WTC11 (cell line): Measurements from ENCODE around the gene ADIG. TPM values are rescaled to one million over a fixed set of nuclear protein-coding genes. Genes with fewer than 3 reads are reported as not detected.

Experiments used
- ATAC-seq: fragments of 200-7000 bp; cut with Tn5 transposase; 2 replicates; pipeline ENCODE4 v1.10.0; 2021; ENCODE audit warnings: mild to moderate bottlenecking, moderate library complexity
- CTCF ChIA-PET: fragments of 300-600 bp; sonication (Branson Sonifier 250); formaldehyde crosslinking; loops from one replicate; lab custom pipeline; 2021; ENCODE audit warnings: antibody characterized with exemption; lab: Charles Lee
- POLR2A ChIA-PET: fragments of 350-600 bp; sonication (Branson Sonifier 250); formaldehyde crosslinking; loops from one replicate; lab custom pipeline; 2021; ENCODE audit warnings: antibody characterized with exemption; lab: Charles Lee
- DNase-seq: peaks from one replicate; pipeline ENCODE4 v3.0.0; 2021; ENCODE audit warnings: low spot score
- H3K27ac Mint-ChIP-seq: 2 replicates; pipeline ENCODE4 v1.8.0; 2021; ENCODE audit warnings: mixed read lengths
- H3K27me3 Mint-ChIP-seq: 2 replicates; pipeline ENCODE4 v1.8.0; 2021; ENCODE audit warnings: low read depth, mild to moderate bottlenecking, moderate library complexity, mixed read lengths
- H3K36me3 Mint-ChIP-seq: 2 replicates; pipeline ENCODE4 v1.8.0; 2021; ENCODE audit warnings: mixed read lengths
- H3K4me1 Mint-ChIP-seq: 2 replicates; pipeline ENCODE4 v1.8.0; 2022; ENCODE audit warnings: mixed read lengths
- H3K4me3 Mint-ChIP-seq: 2 replicates; pipeline ENCODE4 v1.8.0; 2021; ENCODE audit warnings: mild to moderate bottlenecking, moderate library complexity, mixed read lengths
- H3K9me3 Mint-ChIP-seq: 2 replicates; pipeline ENCODE4 v1.8.0; 2021; ENCODE audit warnings: mixed read lengths
- CREM ChIP-seq: sonication (generic); formaldehyde crosslinking; IDR thresholded peaks from 2 replicates; pipeline ENCODE4 v1.8.1; 2022; ENCODE audit warnings: mild to moderate bottlenecking, missing genetic modification reagents, moderate library complexity
- ETV6 ChIP-seq: sonication (generic); formaldehyde crosslinking; IDR thresholded peaks from 2 replicates; pipeline ENCODE4 v1.8.1; 2022; ENCODE audit warnings: mild to moderate bottlenecking, missing genetic modification reagents
- FOXJ3 ChIP-seq: sonication (generic); formaldehyde crosslinking; IDR thresholded peaks from 2 replicates; pipeline ENCODE4 v1.9.0; 2021; ENCODE audit warnings: missing genetic modification reagents, mild to moderate bottlenecking, borderline replicate concordance
- GABPB1 ChIP-seq: sonication (generic); formaldehyde crosslinking; IDR thresholded peaks from 2 replicates; pipeline ENCODE4 v1.8.1; 2023; ENCODE audit warnings: mild to moderate bottlenecking, missing genetic modification reagents
- HMGA2 ChIP-seq: fragments of 250-450 bp; sonication (Bioruptor Pico); IDR thresholded peaks from 2 replicates; pipeline ENCODE4 v1.4.0; 2021; ENCODE audit warnings: mild to moderate bottlenecking, moderate library complexity
- MYBL2 ChIP-seq: sonication (generic); formaldehyde crosslinking; IDR thresholded peaks from 2 replicates; pipeline ENCODE4 v1.8.1; 2023; ENCODE audit warnings: mild to moderate bottlenecking, moderate library complexity, missing genetic modification reagents
- NFYB ChIP-seq: sonication (generic); formaldehyde crosslinking; conservative IDR thresholded peaks from 2 replicates; pipeline ENCODE4 v1.8.0; 2022; ENCODE audit warnings: low read depth, missing genetic modification reagents
- NR1H2 ChIP-seq: sonication (generic); formaldehyde crosslinking; IDR thresholded peaks from 2 replicates; pipeline ENCODE4 v1.9.0; 2021; ENCODE audit warnings: mild to moderate bottlenecking, moderate library complexity, missing genetic modification reagents
- NR3C1 ChIP-seq: sonication (generic); formaldehyde crosslinking; conservative IDR thresholded peaks from 2 replicates; pipeline ENCODE4 v1.8.1; 2023; ENCODE audit warnings: low read depth, mild to moderate bottlenecking, missing genetic modification reagents
- OVOL2 ChIP-seq: fragments of 250-450 bp; sonication (Bioruptor Pico); IDR thresholded peaks from 2 replicates; pipeline ENCODE4 v1.9.0; 2021; ENCODE audit warnings: mild to moderate bottlenecking, borderline replicate concordance
- SP1 ChIP-seq: sonication (generic); formaldehyde crosslinking; conservative IDR thresholded peaks from 2 replicates; pipeline ENCODE4 v1.8.1; 2022; ENCODE audit warnings: missing genetic modification reagents
- ZNF121 ChIP-seq: sonication (generic); formaldehyde crosslinking; IDR thresholded peaks from 2 replicates; pipeline ENCODE4 v1.8.0; 2023; ENCODE audit warnings: missing genetic modification reagents
- ZNF138 ChIP-seq: sonication (generic); formaldehyde crosslinking; conservative IDR thresholded peaks from 2 replicates; pipeline ENCODE4 v1.8.1; 2022; ENCODE audit warnings: mild to moderate bottlenecking, moderate library complexity, missing genetic modification reagents
- total RNA-seq: library from RNA; stranded (reverse); gene quantifications from 3 replicates; pipeline ENCODE4 v1.2.3, GENCODE V29; 2021
- TF ChIP-seq, protein P1 (sequence below): sonication (generic); formaldehyde crosslinking; IDR thresholded peaks from 2 replicates; pipeline ENCODE4 v1.8.1; 2022; ENCODE audit warnings: mild to moderate bottlenecking, moderate library complexity, missing genetic modification reagents
- TF ChIP-seq, protein P2 (sequence below): fragments of 200-600 bp; IDR thresholded peaks from 2 replicates; pipeline ENCODE4 v1.8.0; 2022; ENCODE audit warnings: antibody characterized with exemption
- TF ChIP-seq, protein P3 (sequence below): sonication (generic); formaldehyde crosslinking; IDR thresholded peaks from 2 replicates; pipeline ENCODE4 v1.8.0; 2022; ENCODE audit warnings: mild to moderate bottlenecking, missing genetic modification reagents
- TF ChIP-seq, protein P4 (sequence below): fragments of 250-450 bp; sonication (Bioruptor Pico); conservative IDR thresholded peaks from 2 replicates; pipeline ENCODE4 v1.9.0; 2021; ENCODE audit warnings: mild to moderate bottlenecking

Gene ADIG
- total RNA-seq, 1 experiment from 2014 or later, result not detected

DNA sequence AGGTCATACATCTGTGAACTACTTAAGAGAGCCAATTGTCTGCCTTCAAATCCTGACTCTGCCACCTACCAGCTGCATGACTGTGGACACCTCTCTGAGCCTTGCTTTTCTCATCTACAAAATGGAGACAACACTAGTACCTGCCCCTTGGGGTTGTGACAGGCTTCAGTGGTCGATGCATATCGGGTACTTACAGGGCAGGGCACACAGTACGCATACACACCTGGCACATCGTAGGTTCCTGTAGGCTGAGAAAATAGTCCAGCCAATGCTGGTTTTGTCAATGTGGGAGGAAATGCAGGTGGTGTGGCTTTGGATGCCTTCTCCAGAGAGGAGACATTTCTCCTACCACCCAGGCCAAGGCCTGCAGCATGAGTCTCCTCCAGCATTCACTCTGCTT is 2.3 kb downstream of the ADIG start (continued):
- no peak for TF ChIP-seq ZNF121 (CRISPR knock-in tag)
- TF ChIP-seq FOXJ3 (CRISPR knock-in tag), result no peak
- TF ChIP-seq NFYB, result no peak
- no peak for TF ChIP-seq SP1
- TF ChIP-seq GABPB1, result no peak
- TF ChIP-seq, all 79 proteins: peak for 0

DNA sequence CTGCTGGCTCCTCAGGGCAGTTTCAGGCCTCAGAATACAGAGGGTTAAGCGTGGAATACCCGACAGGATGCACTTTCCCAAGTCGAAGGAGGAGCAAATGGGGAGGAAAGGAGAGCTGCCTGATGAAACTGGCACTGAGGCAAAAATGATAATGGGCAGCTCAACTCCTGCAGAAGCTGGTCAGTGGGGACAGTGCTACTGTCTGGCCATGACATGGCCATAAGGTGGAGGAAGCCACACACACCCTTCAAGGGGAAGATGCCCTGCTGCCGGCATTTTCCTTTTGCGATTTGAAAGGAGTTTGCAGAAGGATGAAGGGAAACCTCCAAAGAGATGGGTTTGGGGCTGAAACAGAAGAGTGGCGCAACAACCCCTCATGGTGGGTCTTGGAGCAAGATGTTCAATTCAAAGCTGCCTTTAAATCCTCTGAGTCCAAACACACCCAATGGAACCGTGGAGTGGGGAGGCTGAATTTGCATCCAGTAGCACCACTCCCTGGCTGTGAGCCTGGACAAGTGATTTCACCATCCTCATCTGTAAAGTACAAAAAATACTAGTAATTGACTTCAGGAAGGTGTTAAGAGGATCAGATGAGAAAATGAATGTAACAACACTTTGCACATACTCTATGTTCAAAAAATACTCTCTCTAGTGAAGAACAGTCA is 3.2 kb downstream of the ADIG start:
- Mint-ChIP-seq H3K9me3 (no peaks in the 10 kb centered on the region), H3K36me3 (no peaks in the 10 kb centered on the region), H3K4me3 (no peak overlapping the region), H3K4me1 (peaks cover 14% of the 10 kb centered on the region; the same call in 1 of the 2 replicates), H3K27ac (no peak overlapping the region), H3K27me3 (no peaks in the 10 kb centered on the region)
- ChIA-PET CTCF (no interaction called here), POLR2A (no interaction called here)
- ATAC-seq, result no peak
- DNase-seq, result no peak
- no peak for TF ChIP-seq CREM (CRISPR knock-in tag)
- TF ChIP-seq ETV6 (CRISPR knock-in tag), result no peak
- TF ChIP-seq OVOL2 (CRISPR knock-in tag), result no peak
- TF ChIP-seq MYBL2 (CRISPR knock-in tag), result no peak
- TF ChIP-seq, protein P1, sequence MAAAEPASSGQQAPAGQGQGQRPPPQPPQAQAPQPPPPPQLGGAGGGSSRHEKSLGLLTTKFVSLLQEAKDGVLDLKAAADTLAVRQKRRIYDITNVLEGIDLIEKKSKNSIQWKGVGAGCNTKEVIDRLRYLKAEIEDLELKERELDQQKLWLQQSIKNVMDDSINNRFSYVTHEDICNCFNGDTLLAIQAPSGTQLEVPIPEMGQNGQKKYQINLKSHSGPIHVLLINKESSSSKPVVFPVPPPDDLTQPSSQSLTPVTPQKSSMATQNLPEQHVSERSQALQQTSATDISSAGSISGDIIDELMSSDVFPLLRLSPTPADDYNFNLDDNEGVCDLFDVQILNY (CRISPR knock-in tag), result no peak
- TF ChIP-seq, protein P2, sequence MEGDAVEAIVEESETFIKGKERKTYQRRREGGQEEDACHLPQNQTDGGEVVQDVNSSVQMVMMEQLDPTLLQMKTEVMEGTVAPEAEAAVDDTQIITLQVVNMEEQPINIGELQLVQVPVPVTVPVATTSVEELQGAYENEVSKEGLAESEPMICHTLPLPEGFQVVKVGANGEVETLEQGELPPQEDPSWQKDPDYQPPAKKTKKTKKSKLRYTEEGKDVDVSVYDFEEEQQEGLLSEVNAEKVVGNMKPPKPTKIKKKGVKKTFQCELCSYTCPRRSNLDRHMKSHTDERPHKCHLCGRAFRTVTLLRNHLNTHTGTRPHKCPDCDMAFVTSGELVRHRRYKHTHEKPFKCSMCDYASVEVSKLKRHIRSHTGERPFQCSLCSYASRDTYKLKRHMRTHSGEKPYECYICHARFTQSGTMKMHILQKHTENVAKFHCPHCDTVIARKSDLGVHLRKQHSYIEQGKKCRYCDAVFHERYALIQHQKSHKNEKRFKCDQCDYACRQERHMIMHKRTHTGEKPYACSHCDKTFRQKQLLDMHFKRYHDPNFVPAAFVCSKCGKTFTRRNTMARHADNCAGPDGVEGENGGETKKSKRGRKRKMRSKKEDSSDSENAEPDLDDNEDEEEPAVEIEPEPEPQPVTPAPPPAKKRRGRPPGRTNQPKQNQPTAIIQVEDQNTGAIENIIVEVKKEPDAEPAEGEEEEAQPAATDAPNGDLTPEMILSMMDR, result no peak

DNA sequence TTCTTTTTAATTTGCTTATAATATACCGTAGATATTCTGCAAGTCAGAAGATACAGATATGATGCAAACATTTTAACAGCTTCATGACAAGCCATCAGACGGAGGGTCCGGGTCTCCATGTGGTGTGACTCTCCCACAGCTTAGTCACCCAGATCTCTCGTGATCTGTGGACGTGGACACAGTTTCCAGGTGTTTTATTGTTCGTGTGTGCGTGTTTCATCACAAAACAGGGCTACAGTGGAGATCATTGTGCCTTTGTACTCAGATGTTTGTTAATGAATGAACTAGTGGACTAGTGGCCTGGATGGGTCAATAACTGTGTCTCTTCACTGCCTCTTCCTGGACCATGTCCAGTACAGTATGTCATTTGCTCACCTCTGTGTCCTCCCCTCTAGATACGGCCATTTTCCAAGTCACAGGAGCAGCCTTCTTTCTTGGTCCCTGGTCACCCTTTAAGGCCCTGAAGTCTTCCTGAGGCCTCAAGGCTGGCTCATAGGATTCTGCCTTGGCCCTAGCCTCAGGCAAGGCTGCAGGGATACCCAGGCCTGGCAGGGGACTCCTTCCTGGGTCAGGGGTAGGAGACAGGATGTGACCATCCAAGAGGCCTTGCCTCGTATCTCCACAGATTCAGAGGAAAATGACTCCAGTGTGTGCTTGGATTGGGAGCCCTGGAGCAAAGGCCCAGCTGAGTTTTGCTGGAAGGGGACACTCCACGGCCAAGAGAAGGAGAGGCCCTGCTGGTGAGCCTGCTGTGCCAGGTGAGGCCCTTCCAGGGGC is 4.6 kb downstream of the ADIG start:
- ChIA-PET POLR2A (no interaction called here), CTCF (no interaction called here)
- DNase-seq (no peak), ATAC-seq (no peak)
- TF ChIP-seq NR1H2 (CRISPR knock-in tag), result no peak
- TF ChIP-seq, protein P3, sequence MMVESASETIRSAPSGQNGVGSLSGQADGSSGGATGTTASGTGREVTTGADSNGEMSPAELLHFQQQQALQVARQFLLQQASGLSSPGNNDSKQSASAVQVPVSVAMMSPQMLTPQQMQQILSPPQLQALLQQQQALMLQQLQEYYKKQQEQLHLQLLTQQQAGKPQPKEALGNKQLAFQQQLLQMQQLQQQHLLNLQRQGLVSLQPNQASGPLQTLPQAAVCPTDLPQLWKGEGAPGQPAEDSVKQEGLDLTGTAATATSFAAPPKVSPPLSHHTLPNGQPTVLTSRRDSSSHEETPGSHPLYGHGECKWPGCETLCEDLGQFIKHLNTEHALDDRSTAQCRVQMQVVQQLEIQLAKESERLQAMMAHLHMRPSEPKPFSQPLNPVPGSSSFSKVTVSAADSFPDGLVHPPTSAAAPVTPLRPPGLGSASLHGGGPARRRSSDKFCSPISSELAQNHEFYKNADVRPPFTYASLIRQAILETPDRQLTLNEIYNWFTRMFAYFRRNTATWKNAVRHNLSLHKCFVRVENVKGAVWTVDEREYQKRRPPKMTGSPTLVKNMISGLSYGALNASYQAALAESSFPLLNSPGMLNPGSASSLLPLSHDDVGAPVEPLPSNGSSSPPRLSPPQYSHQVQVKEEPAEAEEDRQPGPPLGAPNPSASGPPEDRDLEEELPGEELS (CRISPR knock-in tag), result no peak
- no peak for TF ChIP-seq ZNF138 (CRISPR knock-in tag)
- TF ChIP-seq GABPB1, result peak; percentile 76; the same call in 1 of the 2 replicates
- no peak for TF ChIP-seq HMGA2 (CRISPR knock-in tag)
- TF ChIP-seq NR3C1, result no peak
- Mint-ChIP-seq H3K4me3 (no peak overlapping the region), H3K4me1 (peaks cover 7% of the 10 kb centered on the region; the same call in 1 of the 2 replicates), H3K9me3 (no peaks in the 10 kb centered on the region), H3K27ac (no peak overlapping the region), H3K27me3 (no peaks in the 10 kb centered on the region), H3K36me3 (no peaks in the 10 kb centered on the region)

DNA sequence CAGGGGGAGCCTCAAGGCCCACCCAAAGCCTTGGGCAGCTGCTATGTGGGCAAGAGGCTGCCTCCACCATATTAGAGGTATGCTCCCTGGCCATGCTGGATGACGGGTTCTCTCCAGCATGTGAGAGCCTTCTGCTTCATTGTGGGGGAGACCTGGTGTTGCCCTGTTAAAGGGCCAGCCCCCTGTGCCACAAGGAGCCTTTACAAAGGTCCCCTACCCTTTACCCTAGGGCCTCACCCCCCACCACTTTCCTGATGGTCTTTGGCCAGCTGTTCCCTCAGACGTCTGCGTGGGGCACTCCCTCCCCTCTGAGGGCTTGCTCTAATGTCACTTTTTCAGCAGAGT is 5.2 kb downstream of the ADIG start:
- TF ChIP-seq, protein P4, sequence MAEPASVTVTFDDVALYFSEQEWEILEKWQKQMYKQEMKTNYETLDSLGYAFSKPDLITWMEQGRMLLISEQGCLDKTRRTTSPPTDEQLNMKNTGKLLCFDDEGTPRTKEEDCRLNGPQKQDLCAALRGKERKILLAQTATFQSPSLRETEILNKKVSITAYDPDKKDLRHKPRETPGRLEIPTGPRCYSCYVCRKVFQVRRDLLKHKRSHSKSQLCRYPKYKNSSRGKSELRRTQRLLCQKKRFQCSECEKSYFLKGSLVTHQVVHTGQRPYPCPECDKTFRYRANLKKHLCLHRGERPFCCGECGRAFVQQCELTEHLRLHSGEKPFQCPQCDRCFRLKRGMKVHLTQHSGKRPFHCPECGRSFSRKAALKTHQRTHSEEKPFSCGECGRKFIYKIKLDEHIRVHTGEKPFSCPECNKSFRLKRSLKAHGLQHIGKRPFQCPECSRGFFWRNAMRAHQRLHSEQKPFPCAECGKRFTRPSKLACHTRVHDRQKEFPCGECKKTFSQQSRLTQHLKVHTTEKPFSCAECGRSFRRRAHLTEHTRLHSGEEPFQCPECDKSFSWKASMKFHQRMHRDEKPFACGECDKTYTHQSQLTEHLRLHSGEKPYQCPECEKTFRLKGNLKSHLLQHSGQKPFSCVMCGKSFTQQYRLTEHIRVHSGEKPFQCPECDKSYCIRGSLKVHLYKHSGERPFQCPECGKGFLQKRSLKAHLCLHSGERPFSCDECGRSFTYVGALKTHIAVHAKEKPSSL (CRISPR knock-in tag), result no peak
- no peak for DNase-seq

More for the DNA sequence above, 5.2 kb downstream of the ADIG start:
- no peak for ATAC-seq
- no peak overlapping the region for H3K27ac Mint-ChIP-seq
- no peaks in the 10 kb centered on the region for H3K27me3 Mint-ChIP-seq
- H3K4me3 Mint-ChIP-seq, result no peak overlapping the region
- CTCF ChIA-PET, result no interaction called here
- H3K4me1 Mint-ChIP-seq, result peaks cover 4% of the 10 kb centered on the region; the same call in 1 of the 2 replicates
- no peaks in the 10 kb centered on the region for H3K36me3 Mint-ChIP-seq
- POLR2A ChIA-PET, result no interaction called here
- no peaks in the 10 kb centered on the region for H3K9me3 Mint-ChIP-seq
